Measurements from ENCODE around the gene KMT2A. TPM values are rescaled to one million over a fixed set of nuclear protein-coding genes. Genes with fewer than 3 reads are reported as not detected.
"Not testable (repeated sequence)": the region's sequence is repeated elsewhere in the genome, so short reads cannot be mapped to it uniquely, and the experiment has no call there.

Gene KMT2A
- 32.3 and 33.2 TPM in 2 replicates for total RNA-seq (2014; rRNA removed; shearing (Covaris generic))

DNA sequence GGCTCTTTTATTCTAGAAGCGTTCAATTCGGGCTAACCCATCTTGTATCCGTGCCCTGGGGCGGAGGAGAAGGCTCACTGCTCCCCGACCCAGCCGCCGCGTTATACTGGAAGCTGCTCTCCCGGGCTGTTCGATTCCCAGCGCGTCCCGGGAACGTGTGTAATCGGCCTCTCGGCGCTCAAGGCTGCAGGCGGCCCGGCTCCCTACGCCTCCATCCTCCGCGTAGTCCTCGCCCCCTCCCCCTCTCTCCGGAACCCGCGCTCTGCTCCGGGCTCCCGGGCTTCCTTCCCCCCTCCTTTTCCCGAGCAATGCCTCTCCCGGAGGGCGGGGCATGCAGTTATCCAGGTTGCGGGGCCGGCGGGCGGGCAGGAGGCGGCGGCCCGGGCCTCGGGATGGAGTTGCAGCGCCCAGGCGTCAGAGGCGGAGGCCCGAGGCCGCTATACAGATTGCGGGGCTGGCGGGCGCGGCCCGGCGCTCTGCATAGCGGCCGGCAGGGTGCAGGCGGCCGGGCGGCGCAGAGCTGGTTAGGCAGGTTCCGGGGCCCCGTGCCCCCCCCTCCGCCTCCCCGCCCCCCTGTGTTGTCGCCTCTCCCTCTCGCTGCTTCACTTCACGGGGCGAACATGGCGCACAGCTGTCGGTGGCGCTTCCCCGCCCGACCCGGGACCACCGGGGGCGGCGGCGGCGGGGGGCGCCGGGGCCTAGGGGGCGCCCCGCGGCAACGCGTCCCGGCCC lies at the start of gene KMT2A:
TSS of gene KMT2A (plus strand) at position 600 of the 732 bp plus-strand sequence. CDS start at position 621, 21 bp downstream.
- Histone ChIP-seq H3K4me3 (peak within 1 kb of the TSS; percentile 98), H3K36me3 (peaks cover 3% of the 10 kb centered on the region; the same call in 1 of the 2 replicates), H3K27ac (peak within 1 kb of the TSS; percentile 75), H3K9me3 (replicated peaks) (no peaks in the 10 kb centered on the region), H3K27me3 (no peaks in the 10 kb centered on the region), H3K4me1 (peaks cover 3% of the 10 kb centered on the region)
- peak; percentile 92 to 95 for DNase-seq

- H3K27ac ChIP-seq, result no peak overlapping the region
- peaks cover 11% of the 10 kb centered on the region for H3K36me3 ChIP-seq
- no peak overlapping the region for H3K4me3 ChIP-seq
- peaks cover 6% of the 10 kb centered on the region for H3K4me1 ChIP-seq
- H3K9me3 ChIP-seq (replicated peaks), result no peaks in the 10 kb centered on the region
- no peaks in the 10 kb centered on the region for H3K27me3 ChIP-seq
- no peak for DNase-seq
Measured at GRCh38 chr11:118396097-118396501, 40.2 kb upstream of the KMT2A start.

DNA sequence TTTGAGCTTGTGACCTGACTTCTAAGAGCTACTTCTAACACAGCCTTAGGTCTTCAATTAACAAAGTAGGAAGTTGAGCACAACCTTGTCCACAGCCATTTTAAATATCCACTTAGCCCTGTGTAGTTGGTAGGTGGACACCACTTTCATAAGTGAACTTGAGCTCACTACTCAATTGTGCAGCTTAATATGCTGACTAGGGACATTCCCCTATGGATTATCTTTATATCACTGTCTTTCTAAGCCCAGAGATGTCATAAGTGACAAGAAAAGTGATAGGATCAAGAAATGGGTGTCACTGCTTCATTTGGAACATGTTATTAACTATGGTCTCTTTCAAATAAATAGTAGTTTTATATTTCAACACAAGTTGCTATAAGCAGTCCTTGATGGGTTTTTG lies 38.8 kb upstream of the KMT2A start:
- Histone ChIP-seq H3K9me3 (replicated peaks) (no peaks in the 10 kb centered on the region), H3K4me3 (no peak overlapping the region), H3K27me3 (no peaks in the 10 kb centered on the region), H3K4me1 (peaks cover 6% of the 10 kb centered on the region), H3K36me3 (peaks cover 10% of the 10 kb centered on the region), H3K27ac (no peak overlapping the region)
- DNase-seq, result no peak

- Histone ChIP-seq H3K27me3 (no peaks in the 10 kb centered on the region), H3K4me3 (no peak overlapping the region), H3K27ac (peak overlapping the region; percentile 96; the same call in 1 of the 2 replicates), H3K9me3 (replicated peaks) (no peaks in the 10 kb centered on the region), H3K36me3 (0 out of 2 replicates have a peak, but pooled peaks cover 7% of the 10 kb centered on the region), H3K4me1 (peaks cover 6% of the 10 kb centered on the region)
- no peak for DNase-seq
Measured at GRCh38 chr11:118398791-118399559, 37.3 kb upstream of the KMT2A start.

DNA sequence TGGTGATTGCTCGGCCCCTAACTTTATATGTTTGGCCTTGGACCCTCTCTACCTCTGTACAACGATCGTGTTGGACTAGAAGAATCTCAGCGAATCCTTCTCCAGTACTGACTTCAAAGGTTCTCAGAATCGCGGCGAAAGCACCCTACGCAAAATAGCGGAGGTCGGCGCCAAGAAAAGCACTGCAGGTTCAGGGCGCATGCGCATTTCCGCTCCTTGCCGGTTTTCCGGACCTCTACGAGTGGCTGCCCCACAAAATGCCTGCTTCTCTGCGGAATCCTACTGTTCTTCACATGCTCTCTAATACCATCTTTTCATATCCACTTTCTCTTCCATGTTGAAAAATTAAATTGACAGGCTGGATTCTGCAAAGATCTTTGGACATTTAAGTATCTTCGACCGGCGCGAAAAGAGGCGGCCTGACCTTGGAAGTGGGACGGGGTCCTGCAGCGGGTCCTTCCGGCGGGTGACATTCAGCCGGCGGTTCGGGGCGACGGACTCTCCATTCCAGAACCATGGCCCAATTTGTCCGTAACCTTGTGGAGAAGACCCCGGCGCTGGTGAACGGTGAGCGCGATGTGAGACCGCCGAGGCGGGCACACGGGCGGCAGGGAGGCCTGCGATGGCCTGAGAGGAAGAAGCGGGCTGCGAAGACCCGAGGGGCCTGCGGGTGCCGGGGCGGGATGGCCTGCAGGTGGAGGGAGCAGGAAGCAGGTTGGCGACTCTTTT lies 35.0 kb upstream of the KMT2A start, which contains the start of gene ATP5MG:
TSS of gene ATP5MG (plus strand) at position 456 of the 729 bp plus-strand sequence. CDS start at position 516, 60 bp downstream.
- H3K27me3 ChIP-seq, result no peaks in the 10 kb centered on the region
- H3K4me3 ChIP-seq, result peak within 1 kb of the TSS; percentile 69
- peak; percentile 88 to 92 for DNase-seq
- H3K4me1 ChIP-seq, result peaks cover 6% of the 10 kb centered on the region
- H3K9me3 ChIP-seq (replicated peaks), result no peaks in the 10 kb centered on the region
- H3K27ac ChIP-seq, result peak within 1 kb of the TSS; percentile 96
- H3K36me3 ChIP-seq, result peaks cover 13% of the 10 kb centered on the region; the same call in 1 of the 2 replicates

DNA sequence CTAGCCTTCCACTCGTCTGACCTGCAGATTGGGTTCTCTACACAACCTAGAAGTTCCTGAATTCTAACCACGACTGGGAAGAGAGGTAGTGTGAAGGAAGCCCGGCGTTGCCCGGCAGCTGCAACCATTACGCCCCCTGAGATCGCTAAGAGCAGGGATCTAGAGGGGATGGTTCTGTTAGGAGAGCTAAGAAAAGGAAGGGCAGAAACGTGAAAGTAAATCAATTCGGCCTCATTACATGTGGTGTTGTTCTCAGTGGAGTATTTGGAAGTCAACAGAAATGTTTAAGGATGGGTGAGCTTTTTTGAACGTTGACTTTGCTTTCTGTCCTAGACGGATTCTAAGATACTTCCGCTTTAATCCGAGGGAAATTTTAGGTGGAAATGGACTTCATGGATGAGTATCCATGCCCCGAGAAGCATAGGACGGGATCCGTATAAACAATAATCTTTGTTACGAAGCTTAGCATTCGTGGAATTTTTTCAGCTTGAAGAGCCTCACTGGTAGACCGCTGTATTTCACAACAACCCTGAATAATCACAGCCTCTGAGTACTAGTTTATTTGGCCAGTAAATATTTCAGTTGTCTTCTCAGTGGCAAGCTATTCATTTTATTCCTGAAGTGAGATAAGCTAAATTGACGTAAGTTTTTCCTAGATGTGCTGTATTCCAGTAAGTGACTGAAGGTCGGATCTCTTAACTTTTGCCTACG lies 34.3 kb upstream of the KMT2A start:
- Histone ChIP-seq H3K27me3 (no peaks in the 10 kb centered on the region), H3K27ac (peak overlapping the region; percentile 96), H3K9me3 (replicated peaks) (no peaks in the 10 kb centered on the region), H3K4me1 (peaks cover 6% of the 10 kb centered on the region), H3K4me3 (peak overlapping the region; percentile 69), H3K36me3 (peaks cover 16% of the 10 kb centered on the region; the same call in 1 of the 2 replicates)
- DNase-seq, result no peak

- H3K27me3 ChIP-seq; H3K27ac ChIP-seq; DNase-seq; H3K4me1 ChIP-seq; H3K9me3 ChIP-seq (replicated peaks): not testable (repeated sequence)
- Histone ChIP-seq H3K36me3 (peaks cover 22% of the 10 kb centered on the region; the same call in 1 of the 2 replicates), H3K4me3 (peak overlapping the region; percentile 69)
Measured at GRCh38 chr11:118402594-118402993, 33.7 kb upstream of the KMT2A start.

DNA sequence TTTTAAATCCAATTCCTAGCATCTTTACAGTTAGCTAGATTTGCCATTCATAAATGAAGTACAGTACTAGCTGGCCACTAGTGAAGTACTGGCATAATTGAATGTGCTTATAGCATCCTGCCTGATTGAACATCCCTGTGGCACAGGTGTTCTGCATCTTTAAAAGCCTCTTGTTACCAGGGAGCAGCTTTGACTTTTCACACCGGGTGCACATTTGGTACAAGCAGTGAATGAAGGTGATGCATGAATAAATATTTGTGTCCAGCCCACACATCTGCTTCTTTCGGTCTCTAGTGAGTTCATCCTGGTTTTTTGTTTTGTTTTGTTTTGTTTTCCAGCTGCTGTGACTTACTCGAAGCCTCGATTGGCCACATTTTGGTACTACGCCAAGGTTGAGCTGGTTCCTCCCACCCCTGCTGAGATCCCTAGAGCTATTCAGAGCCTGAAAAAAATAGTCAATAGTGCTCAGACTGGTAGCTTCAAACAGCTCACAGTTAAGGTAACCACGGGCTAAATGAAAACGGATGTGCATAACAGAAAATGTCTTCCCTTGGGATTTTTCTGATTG lies 29.6 kb upstream of the KMT2A start:
- Histone ChIP-seq H3K36me3 (peaks cover 22% of the 10 kb centered on the region; the same call in 1 of the 2 replicates), H3K27ac (no peak overlapping the region), H3K9me3 (replicated peaks) (no peaks in the 10 kb centered on the region), H3K27me3 (no peaks in the 10 kb centered on the region), H3K4me1 (no peaks in the 10 kb centered on the region), H3K4me3 (no peak overlapping the region)
- peak; percentile 4 to 6 for DNase-seq

- Histone ChIP-seq H3K4me1 (no peaks in the 10 kb centered on the region), H3K9me3 (replicated peaks) (no peaks in the 10 kb centered on the region), H3K36me3 (peaks cover 22% of the 10 kb centered on the region; the same call in 1 of the 2 replicates), H3K4me3 (no peak overlapping the region), H3K27ac (no peak overlapping the region), H3K27me3 (no peaks in the 10 kb centered on the region)
- no peak for DNase-seq
Measured at GRCh38 chr11:118410055-118410745, 26.1 kb upstream of the KMT2A start.

DNA sequence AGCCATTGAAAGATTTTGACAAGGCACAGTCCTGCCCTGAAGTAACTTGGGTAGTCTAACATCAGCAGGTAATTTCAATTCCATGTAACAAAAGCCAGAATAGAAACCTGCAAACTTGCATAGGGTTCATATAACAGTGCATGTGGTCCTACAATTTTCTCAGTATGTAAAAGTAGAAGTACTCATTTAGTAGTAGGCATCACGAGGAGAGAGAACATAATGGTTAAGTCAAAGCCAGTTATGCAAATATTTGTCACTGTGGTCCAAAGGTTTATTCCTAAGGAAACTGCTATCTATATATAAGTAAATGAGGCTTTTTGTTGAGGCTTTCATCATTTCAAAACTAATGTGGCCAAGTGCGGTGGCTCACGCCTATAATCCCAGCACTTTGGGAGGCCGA lies 24.8 kb upstream of the KMT2A start:
- no peaks in the 10 kb centered on the region for H3K27me3 ChIP-seq
- H3K27ac ChIP-seq, result no peak overlapping the region
- DNase-seq, result no peak
- no peaks in the 10 kb centered on the region for H3K9me3 ChIP-seq (replicated peaks)
- peaks cover 14% of the 10 kb centered on the region; the same call in 1 of the 2 replicates for H3K36me3 ChIP-seq
- H3K4me1 ChIP-seq, result no peaks in the 10 kb centered on the region
- H3K4me3 ChIP-seq, result no peak overlapping the region

DNA sequence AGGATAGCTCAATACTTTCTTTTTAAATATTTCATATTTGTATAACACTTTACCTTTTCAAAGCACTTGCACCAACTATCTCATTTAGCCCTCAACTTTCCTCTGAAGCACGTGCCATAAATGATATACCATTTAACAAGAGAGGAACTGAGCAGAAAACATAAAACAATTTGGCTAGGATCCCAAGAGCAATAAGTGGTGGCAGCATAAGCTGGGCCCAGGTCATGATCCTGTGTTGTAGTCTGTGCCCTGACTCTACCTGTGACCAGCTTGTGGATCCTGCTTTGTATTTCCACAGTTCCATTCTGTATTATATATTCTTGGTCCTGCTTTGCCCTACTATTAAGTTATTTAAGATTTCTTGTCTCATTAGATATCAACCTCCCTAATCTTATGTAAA lies 23.4 kb upstream of the KMT2A start:
- peaks cover 3% of the 10 kb centered on the region; the same call in 1 of the 2 replicates for H3K36me3 ChIP-seq
- DNase-seq, result no peak
- H3K4me1 ChIP-seq, result no peaks in the 10 kb centered on the region
- H3K9me3 ChIP-seq (replicated peaks), result no peaks in the 10 kb centered on the region
- H3K27ac ChIP-seq, result no peak overlapping the region
- no peaks in the 10 kb centered on the region for H3K27me3 ChIP-seq
- no peak overlapping the region for H3K4me3 ChIP-seq

DNA sequence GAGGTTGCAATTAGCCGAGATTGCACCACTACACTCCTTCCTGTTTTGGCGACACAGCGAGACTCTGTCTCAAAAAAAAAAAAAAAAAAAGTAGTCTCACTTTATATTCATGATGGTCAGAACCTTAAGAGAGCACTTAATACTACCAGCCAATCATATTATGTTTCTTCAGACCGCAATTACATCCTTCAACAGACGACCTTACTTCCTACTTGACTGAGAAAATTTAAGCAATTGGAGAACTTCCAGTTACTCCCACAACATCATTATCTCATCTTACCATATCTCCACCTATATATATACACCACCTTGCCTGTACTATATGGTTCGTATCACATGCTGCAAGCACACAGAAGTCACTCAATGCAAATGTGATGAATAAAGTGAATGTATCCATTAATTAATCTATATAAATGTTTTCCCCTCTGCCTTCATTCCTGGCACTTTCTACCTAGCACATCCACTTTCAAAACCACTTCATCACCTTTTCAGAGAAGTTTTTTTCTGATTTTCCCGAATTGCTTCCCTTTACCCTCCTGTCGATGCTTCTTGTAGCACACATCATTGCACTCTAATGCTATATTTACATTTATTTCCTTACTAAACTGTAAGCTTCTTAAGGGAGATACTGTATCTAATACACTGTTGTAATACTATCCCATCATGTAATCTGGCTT lies 21.1 kb upstream of the KMT2A start:
- Histone ChIP-seq H3K9me3 (replicated peaks) (no peaks in the 10 kb centered on the region), H3K27me3 (no peaks in the 10 kb centered on the region), H3K36me3 (no peaks in the 10 kb centered on the region), H3K27ac (no peak overlapping the region), H3K4me3 (no peak overlapping the region), H3K4me1 (no peaks in the 10 kb centered on the region)
- no peak for DNase-seq

GRCh38 chr11:118415739-118416068 lies 20.6 kb upstream of the KMT2A start:
- no peak overlapping the region for H3K27ac ChIP-seq

More at GRCh38 chr11:118415739-118416068, 20.6 kb upstream of the KMT2A start:
- H3K9me3 ChIP-seq (replicated peaks), result no peaks in the 10 kb centered on the region
- H3K4me1 ChIP-seq, result no peaks in the 10 kb centered on the region
- no peak overlapping the region for H3K4me3 ChIP-seq
- H3K27me3 ChIP-seq, result no peaks in the 10 kb centered on the region
- H3K36me3 ChIP-seq, result no peaks in the 10 kb centered on the region
- DNase-seq, result peak; percentile 19 to 34

Measured in SJCRH30 (cell line).